Vagina (tissue), 2 donors: ENCODE measurements around the gene VPS51. TPM values are rescaled to one million over a fixed set of nuclear protein-coding genes. Genes with fewer than 3 reads are reported as not detected.

ENCODE experiments used
- DNase-seq, 2 donors: peaks; one replicate each; pipeline ENCODE4 v3.0.0-alpha.2; 2017; ENCODE audit errors: extremely low spot score in 2 of 2
- H3K27ac ChIP-seq: fragments of 200-600 bp; sonication (generic); one replicate; pipeline ENCODE4 v1.5.1; 2019
- H3K27me3 ChIP-seq: fragments of 200-600 bp; sonication (generic); one replicate; pipeline ENCODE4 v1.5.1; 2019
- H3K36me3 ChIP-seq, 2 donors: fragments of 200-600 bp; sonication (generic); one replicate each; pipeline ENCODE4 v1.5.1; 2017 to 2019
- H3K4me1 ChIP-seq: fragments of 200-600 bp; sonication (generic); one replicate; pipeline ENCODE4 v1.5.1; 2019
- H3K4me3 ChIP-seq, 2 donors: fragments of 200-600 bp; sonication (generic); 1 replicate in 1 of 2; 2 replicates in 1 of 2; pipeline ENCODE4 v1.5.1; 2016 to 2019
- H3K9me3 ChIP-seq: fragments of 200-600 bp; sonication (generic); one replicate; pipeline ENCODE4 v1.5.1; 2019
- POLR2A ChIP-seq, 2 donors: fragments of 450-650 bp; IDR thresholded peaks; one replicate each; pipeline ENCODE4 v1.6.1; 2017; ENCODE audit warnings: antibody characterized with exemption in 2 of 2, mild to moderate bottlenecking in 2 of 2, moderate library complexity in 2 of 2
- POLR2AphosphoS5 ChIP-seq, 2 donors: sonication (generic); formaldehyde crosslinking; IDR thresholded peaks; one replicate each; pipeline ENCODE4 v1.9.0; 2017; ENCODE audit warnings: antibody characterized with exemption in 2 of 2, mild to moderate bottlenecking in 2 of 2, low read depth in 1 of 2; ENCODE audit not compliant: insufficient read depth in 1 of 2
- intact Hi-C: fragments of 100-400 bp; cut with DNase I; formaldehyde crosslinking; loops from one replicate; pipeline ENCODE4 v1.15.1; 2023
- total RNA-seq: library from RNA; depleted of rRNA; stranded (reverse); fragments of >200 nt; gene quantifications from one replicate; pipeline ENCODE4 v1.2.3, GENCODE V29; 2016
- TF ChIP-seq, protein P1 (sequence below), 3 experiments: fragments of 450-650 bp in 2 of 3; fragments of 200-600 bp in 1 of 3; sonication (generic) in 1 of 3; IDR thresholded peaks; one replicate each; pipeline ENCODE4 v1.5.1; 2017 to 2019; ENCODE audit warnings: antibody characterized with exemption in 3 of 3, mild to moderate bottlenecking in 2 of 3, moderate library complexity in 2 of 3

VPS51 gene
- total RNA-seq, 1 donor from 2014 or later, result 191 TPM

DNA sequence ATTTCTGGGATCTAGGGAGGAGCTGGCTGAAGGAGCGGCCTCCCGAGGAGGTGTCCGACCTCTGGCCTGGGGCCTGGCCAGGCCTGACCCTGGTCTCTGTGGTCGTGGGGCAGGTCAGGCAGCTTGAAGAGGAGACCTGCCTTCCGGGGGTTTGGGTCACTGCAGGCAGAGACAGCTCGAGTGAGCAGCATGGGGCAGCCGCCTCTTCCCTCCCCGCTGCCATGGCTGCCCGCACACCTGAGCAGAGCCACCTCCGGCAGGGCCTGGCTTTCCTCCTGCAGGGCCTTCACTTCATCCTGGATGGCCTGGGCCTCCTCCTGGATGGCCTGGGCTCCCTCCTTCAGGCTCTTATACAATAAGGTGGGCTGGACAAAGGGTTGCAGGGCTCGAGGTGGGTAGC, 29.7 kb upstream of the VPS51 start:
- no peak for DNase-seq

DNA sequence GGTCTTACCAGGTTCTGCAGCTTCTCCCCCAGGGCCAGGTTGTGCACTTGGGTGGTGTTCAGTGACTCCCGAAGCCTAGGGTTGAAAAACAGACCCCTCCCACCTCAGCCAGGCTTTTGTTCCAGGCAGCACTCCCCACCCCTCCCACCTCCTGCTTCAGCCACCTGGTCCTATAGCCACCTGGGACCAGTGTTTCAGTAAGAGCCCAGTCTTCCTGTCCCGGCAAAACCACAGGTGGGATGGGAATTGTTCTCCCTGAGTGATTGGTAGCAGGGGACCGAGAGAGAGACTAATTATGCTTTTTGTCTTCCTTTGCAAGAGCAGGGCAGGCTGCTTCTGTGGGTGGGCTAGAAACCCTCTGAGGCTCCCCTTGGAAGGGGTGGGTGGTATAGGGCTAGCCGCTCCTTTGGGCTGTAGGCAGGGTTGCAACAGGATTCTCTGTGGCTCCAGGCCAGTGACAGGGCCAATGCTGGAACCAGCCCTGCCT, 29.2 kb upstream of the VPS51 start:
- H3K27ac ChIP-seq, result no peak overlapping the region
- no peaks in the 10 kb centered on the region for H3K9me3 ChIP-seq
- H3K36me3 ChIP-seq, result no peaks in the 10 kb centered on the region
- no peaks in the 10 kb centered on the region for H3K27me3 ChIP-seq
- DNase-seq, result no peak
- no peak for TF ChIP-seq POLR2A (IDR thresholded peaks at IDR 0.05)
- TF ChIP-seq, protein P1, sequence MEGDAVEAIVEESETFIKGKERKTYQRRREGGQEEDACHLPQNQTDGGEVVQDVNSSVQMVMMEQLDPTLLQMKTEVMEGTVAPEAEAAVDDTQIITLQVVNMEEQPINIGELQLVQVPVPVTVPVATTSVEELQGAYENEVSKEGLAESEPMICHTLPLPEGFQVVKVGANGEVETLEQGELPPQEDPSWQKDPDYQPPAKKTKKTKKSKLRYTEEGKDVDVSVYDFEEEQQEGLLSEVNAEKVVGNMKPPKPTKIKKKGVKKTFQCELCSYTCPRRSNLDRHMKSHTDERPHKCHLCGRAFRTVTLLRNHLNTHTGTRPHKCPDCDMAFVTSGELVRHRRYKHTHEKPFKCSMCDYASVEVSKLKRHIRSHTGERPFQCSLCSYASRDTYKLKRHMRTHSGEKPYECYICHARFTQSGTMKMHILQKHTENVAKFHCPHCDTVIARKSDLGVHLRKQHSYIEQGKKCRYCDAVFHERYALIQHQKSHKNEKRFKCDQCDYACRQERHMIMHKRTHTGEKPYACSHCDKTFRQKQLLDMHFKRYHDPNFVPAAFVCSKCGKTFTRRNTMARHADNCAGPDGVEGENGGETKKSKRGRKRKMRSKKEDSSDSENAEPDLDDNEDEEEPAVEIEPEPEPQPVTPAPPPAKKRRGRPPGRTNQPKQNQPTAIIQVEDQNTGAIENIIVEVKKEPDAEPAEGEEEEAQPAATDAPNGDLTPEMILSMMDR (IDR thresholded peaks at IDR 0.05), result no peak
- H3K4me3 ChIP-seq, result no peak overlapping the region
- H3K4me1 ChIP-seq, result no peaks in the 10 kb centered on the region
- intact Hi-C loops, result no loop called here

More for the DNA sequence above, 29.7 kb upstream of the VPS51 start:
- Histone ChIP-seq H3K27me3 (no peaks in the 10 kb centered on the region), H3K9me3 (no peaks in the 10 kb centered on the region), H3K36me3 (no peaks in the 10 kb centered on the region), H3K4me1 (no peaks in the 10 kb centered on the region), H3K27ac (no peak overlapping the region), H3K4me3 (no peak overlapping the region)
- TF ChIP-seq POLR2A (IDR thresholded peaks at IDR 0.05) (no peak), POLR2AphosphoS5 (IDR thresholded peaks at IDR 0.05; ENCODE audit: insufficient read depth in 1 of 2, low read depth in 1 of 2) (no peak)
- TF ChIP-seq, protein P1 (IDR thresholded peaks at IDR 0.05), result no peak
- intact Hi-C loops, result no loop called here

DNA sequence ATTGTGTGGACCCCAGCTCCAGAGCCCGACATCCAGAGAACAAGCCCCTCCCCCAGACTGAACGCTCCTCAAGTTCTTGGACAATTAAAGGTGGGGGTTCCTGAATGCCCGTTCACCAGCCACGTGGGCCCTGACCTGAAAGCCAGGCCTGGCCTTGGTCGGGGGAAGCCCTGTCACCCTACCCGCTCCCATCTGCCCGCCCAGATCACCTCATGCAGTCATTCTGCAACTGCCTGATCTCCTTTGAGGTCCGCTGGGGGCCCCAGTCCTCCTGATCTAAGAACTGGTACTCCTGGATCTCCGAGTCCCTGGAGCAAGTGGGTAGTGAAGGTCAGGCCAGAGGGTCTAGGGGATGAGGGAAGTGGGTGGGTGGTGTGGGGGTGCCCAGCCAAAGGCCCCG, 28.6 kb upstream of the VPS51 start:
- TF ChIP-seq POLR2A (IDR thresholded peaks at IDR 0.05), result no peak
- Histone ChIP-seq H3K27ac (no peak overlapping the region), H3K4me1 (no peaks in the 10 kb centered on the region), H3K27me3 (no peaks in the 10 kb centered on the region), H3K4me3 (no peak overlapping the region), H3K36me3 (no peaks in the 10 kb centered on the region), H3K9me3 (no peaks in the 10 kb centered on the region)
- intact Hi-C loops, result no loop called here
- DNase-seq, result no peak

DNA sequence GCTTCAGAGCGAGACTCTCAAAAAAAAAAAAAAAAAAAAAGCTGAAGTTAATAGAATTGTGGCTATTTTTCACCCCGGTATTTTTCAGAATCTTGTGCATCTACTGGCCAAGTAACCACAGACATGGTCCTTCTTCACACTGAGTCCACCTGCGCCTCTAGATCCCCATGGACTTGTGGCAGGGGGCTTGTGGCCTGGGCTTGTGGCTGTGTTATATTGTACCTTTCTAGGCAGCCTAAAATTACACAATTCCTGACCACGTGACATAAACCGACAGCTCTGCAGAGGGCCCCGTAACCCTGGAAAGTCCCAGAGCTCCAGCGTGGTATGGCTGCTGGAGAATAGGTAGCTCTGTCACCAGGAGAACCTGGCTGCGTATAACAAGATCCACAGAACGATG, 26.8 kb upstream of the VPS51 start:
- no peaks in the 10 kb centered on the region for H3K4me1 ChIP-seq
- H3K27ac ChIP-seq, result no peak overlapping the region
- intact Hi-C loops, result no loop called here
- TF ChIP-seq, protein P1 (IDR thresholded peaks at IDR 0.05), result no peak
- TF ChIP-seq POLR2AphosphoS5 (IDR thresholded peaks at IDR 0.05; ENCODE audit: insufficient read depth in 1 of 2, low read depth in 1 of 2) (no peak), POLR2A (IDR thresholded peaks at IDR 0.05) (no peak)
- H3K27me3 ChIP-seq, result no peaks in the 10 kb centered on the region
- no peaks in the 10 kb centered on the region for H3K9me3 ChIP-seq
- DNase-seq, result no peak
- no peak overlapping the region for H3K4me3 ChIP-seq
- no peaks in the 10 kb centered on the region for H3K36me3 ChIP-seq

DNA sequence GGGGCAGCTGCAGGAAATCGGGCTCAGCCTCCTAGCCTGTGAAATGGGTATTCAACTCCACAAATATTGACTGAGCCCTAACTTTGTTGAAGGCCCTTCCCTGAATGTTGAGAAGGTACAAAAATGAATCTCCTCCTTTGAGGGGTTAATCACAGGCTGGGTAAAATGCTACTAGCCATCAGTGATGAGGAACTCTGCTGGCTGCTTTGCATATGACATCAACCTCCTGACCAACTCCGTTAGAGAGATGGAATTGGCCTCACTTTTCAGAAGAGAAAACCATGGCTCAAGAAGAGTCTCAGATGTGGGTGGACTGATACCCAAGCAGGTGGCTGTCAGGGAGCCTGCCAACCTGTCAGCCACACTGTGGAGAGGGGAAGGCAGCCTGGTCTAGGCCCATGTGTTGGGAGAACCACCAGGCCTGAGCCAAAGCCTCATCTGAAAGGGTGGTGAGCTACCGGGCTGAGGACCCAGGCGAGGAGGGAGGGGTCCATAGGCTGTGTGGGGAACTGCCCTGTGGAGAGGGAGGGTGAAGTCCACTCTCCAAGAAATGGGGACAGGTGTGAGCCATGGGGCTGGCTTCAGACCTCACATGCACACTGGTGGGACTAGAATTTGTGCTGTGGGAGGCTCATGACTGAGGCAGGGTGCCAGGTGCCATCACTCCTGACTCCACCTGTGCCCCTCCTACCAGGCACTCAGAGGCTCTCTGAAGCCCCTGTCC, 23.9 kb upstream of the VPS51 start:
- intact Hi-C loops, result no loop called here
- Histone ChIP-seq H3K9me3 (no peaks in the 10 kb centered on the region), H3K4me3 (no peak overlapping the region), H3K27me3 (no peaks in the 10 kb centered on the region), H3K36me3 (no peaks in the 10 kb centered on the region), H3K27ac (no peak overlapping the region), H3K4me1 (no peaks in the 10 kb centered on the region)
- no peak for DNase-seq
- TF ChIP-seq, protein P1 (IDR thresholded peaks at IDR 0.05), result no peak
- TF ChIP-seq POLR2AphosphoS5 (IDR thresholded peaks at IDR 0.05; ENCODE audit: insufficient read depth in 1 of 2, low read depth in 1 of 2) (no peak), POLR2A (IDR thresholded peaks at IDR 0.05) (no peak)
